Measurements from ENCODE around the gene IRF2BPL.

IRF2BPL gene

DNA sequence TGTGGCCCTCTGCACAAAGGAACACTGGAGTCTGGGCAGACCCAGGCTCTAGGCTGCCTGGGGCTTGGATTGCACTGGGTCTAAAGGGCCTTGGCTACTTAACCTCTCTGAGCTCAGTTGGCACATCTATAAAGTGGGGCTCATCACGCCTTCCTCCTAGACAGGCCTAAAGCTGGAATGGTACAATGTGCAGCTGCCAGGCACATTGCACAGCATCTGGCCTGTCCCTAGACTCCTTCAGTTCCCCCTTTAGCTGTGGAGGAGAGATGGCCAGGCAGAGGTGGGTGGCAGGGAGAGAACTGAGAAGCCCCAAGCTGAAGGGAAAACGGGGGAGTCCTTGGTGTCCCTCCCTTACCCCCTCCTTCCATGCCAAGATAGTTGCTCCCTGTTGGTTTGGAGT, 10.8 kb downstream of the IRF2BPL start:
- H3K4me3 ChIP-seq (ENCODE audit: low read length), result no peak overlapping the region
- H3K36me3 ChIP-seq (ENCODE audit: control insufficient read depth, low read depth, low read length), result no peaks in the 10 kb centered on the region
- H3K27me3 ChIP-seq (ENCODE audit: control insufficient read depth, insufficient read depth, low read length), result no peaks in the 10 kb centered on the region
- peaks cover 12% of the 10 kb centered on the region for H3K4me1 ChIP-seq (ENCODE audit: control insufficient read depth, low read depth, low read length)
- no peak overlapping the region for H3K27ac ChIP-seq (ENCODE audit: low read length)
- no peaks in the 10 kb centered on the region for H3K9me3 ChIP-seq (ENCODE audit: control insufficient read depth, low read depth, low read length)
- H3K9ac ChIP-seq (ENCODE audit: low read length), result no peak overlapping the region

DNA sequence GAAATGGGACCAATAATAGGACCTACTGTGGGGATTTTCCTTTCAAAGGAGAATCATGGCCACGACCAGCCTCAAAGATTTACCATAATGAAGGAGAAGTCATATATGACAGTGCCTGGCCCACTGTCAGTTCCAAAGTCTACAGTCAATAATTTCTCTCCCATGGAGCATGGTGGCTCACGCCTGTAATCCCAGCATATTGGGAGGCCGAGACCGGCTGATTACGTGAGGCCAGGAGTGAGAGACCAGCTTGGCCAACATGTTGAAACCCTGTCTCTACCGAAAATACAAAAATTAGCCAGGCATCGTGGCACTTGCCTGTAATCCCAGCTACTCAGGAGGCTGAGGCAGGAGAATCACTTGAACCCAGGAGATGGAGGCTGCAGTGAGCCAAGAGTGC, 13.8 kb downstream of the IRF2BPL start:
- H3K27me3 ChIP-seq (ENCODE audit: control insufficient read depth, insufficient read depth, low read length), result no peaks in the 10 kb centered on the region
- no peak overlapping the region for H3K9ac ChIP-seq (ENCODE audit: low read length)
- H3K36me3 ChIP-seq (ENCODE audit: control insufficient read depth, low read depth, low read length), result no peaks in the 10 kb centered on the region
- peaks cover 9% of the 10 kb centered on the region for H3K4me1 ChIP-seq (ENCODE audit: control insufficient read depth, low read depth, low read length)
- H3K27ac ChIP-seq (ENCODE audit: low read length), result no peak overlapping the region
- H3K9me3 ChIP-seq (ENCODE audit: control insufficient read depth, low read depth, low read length), result no peaks in the 10 kb centered on the region
- no peak overlapping the region for H3K4me3 ChIP-seq (ENCODE audit: low read length)

DNA sequence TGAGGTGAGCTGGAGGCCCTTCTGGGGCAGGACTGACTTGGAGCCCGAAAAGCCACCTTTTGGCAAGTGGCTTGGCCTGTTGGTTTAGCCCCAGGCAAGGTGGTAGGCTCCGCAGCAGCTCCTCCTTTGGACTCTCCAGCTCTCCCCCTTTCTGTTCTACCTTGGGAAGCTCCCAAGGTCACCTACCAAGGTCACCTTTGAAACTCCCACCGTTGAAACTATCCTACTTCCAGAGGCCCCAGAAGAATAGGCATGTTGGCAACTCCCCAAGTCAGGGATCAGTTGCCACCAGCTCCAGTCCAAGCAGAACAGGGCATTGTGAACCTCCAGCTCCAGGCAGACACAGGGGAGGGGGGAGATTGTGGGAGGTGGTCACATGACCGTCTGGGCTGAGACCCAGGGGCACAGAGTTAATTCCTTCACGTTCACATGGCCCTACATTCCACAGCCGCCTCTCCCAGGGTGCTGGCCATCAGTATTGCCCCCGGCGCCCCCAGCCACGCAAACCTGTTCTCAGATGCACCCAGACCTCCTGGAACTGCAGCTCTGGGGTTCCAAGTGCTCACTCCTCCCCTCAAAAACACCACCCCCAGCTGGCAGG, 14.4 kb downstream of the IRF2BPL start:
- H3K9ac ChIP-seq (ENCODE audit: low read length), result no peak overlapping the region
- H3K4me3 ChIP-seq (ENCODE audit: low read length), result no peak overlapping the region
- H3K27me3 ChIP-seq (ENCODE audit: control insufficient read depth, insufficient read depth, low read length), result no peaks in the 10 kb centered on the region
- H3K27ac ChIP-seq (ENCODE audit: low read length), result no peak overlapping the region
- H3K9me3 ChIP-seq (ENCODE audit: control insufficient read depth, low read depth, low read length), result no peaks in the 10 kb centered on the region
- peaks cover 9% of the 10 kb centered on the region for H3K4me1 ChIP-seq (ENCODE audit: control insufficient read depth, low read depth, low read length)
- H3K36me3 ChIP-seq (ENCODE audit: control insufficient read depth, low read depth, low read length), result no peaks in the 10 kb centered on the region

DNA sequence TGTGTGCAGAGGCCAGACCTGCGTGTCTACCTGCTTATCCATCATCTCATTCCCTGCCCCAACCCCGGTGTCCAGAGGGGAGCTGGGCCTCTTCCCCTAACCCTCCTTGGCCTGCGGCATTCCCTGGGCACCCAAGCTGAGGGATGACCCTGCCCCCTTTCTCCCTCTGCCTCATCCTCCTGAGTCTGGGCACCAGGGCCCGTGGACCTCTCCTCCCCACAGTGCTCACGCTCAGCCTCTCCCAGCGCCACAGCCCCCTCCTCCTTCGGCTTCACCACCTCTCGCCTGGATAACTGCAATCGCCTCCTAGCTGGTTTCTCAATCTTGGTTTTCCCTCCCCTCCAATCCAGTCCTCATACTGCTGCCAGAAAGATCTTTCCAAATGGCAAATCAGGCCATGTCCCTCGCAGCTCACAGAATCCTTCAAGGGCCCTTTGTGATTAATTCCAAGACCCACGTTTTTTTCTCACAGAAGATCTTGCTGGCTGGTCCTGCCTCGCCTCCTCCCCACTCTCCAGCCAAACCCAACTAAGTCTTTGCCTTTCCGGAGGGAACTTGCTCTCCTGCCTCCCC, 16.2 kb downstream of the IRF2BPL start:
- H3K4me3 ChIP-seq (ENCODE audit: low read length), result no peak overlapping the region

DNA sequence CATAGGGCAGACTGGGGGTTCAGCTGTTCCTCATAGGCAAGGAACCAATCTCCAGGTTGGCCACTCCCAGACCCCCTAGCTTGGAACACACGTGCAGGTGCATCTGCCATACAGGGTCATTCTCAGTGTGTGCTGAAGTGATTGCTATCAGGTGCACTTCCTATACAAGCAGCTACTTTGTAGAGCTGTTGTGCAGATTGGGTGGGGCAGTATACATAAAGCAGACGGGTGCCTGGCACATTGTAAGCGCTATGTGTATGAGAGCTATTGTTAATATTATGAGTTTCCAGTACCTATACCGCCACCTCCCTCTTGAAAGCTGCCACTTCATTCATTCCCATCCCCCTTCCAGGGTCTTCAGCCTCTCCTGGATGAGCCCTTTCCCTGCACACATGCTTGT, 17.3 kb downstream of the IRF2BPL start:
- Histone ChIP-seq H3K9me3 (ENCODE audit: control insufficient read depth, low read depth, low read length) (no peaks in the 10 kb centered on the region), H3K9ac (ENCODE audit: low read length) (no peak overlapping the region), H3K27ac (ENCODE audit: low read length) (no peak overlapping the region), H3K27me3 (ENCODE audit: control insufficient read depth, insufficient read depth, low read length) (no peaks in the 10 kb centered on the region), H3K4me3 (ENCODE audit: low read length) (no peak overlapping the region), H3K4me1 (ENCODE audit: control insufficient read depth, low read depth, low read length) (peaks cover 17% of the 10 kb centered on the region), H3K36me3 (ENCODE audit: control insufficient read depth, low read depth, low read length) (no peaks in the 10 kb centered on the region)

More for the DNA sequence above, 16.2 kb downstream of the IRF2BPL start:
- Histone ChIP-seq H3K36me3 (ENCODE audit: control insufficient read depth, low read depth, low read length) (no peaks in the 10 kb centered on the region), H3K27ac (ENCODE audit: low read length) (no peak overlapping the region), H3K9me3 (ENCODE audit: control insufficient read depth, low read depth, low read length) (no peaks in the 10 kb centered on the region), H3K27me3 (ENCODE audit: control insufficient read depth, insufficient read depth, low read length) (no peaks in the 10 kb centered on the region), H3K9ac (ENCODE audit: low read length) (no peak overlapping the region), H3K4me1 (ENCODE audit: control insufficient read depth, low read depth, low read length) (peaks cover 17% of the 10 kb centered on the region)

- Histone ChIP-seq H3K27ac (ENCODE audit: low read length) (no peak overlapping the region), H3K9ac (ENCODE audit: low read length) (no peak overlapping the region), H3K36me3 (ENCODE audit: control insufficient read depth, low read depth, low read length) (no peaks in the 10 kb centered on the region), H3K9me3 (ENCODE audit: control insufficient read depth, low read depth, low read length) (no peaks in the 10 kb centered on the region), H3K27me3 (ENCODE audit: control insufficient read depth, insufficient read depth, low read length) (no peaks in the 10 kb centered on the region), H3K4me3 (ENCODE audit: low read length) (no peak overlapping the region), H3K4me1 (ENCODE audit: control insufficient read depth, low read depth, low read length) (peaks cover 17% of the 10 kb centered on the region)
Observed at GRCh38 chr14:77009014-77009413, 19.5 kb downstream of the IRF2BPL start.

GRCh38 chr14:77008541-77008940, 20.0 kb downstream of the IRF2BPL start:
- Histone ChIP-seq H3K27me3 (ENCODE audit: control insufficient read depth, insufficient read depth, low read length) (no peaks in the 10 kb centered on the region), H3K4me1 (ENCODE audit: control insufficient read depth, low read depth, low read length) (peaks cover 21% of the 10 kb centered on the region), H3K27ac (ENCODE audit: low read length) (no peak overlapping the region), H3K36me3 (ENCODE audit: control insufficient read depth, low read depth, low read length) (no peaks in the 10 kb centered on the region), H3K9ac (ENCODE audit: low read length) (no peak overlapping the region), H3K9me3 (ENCODE audit: control insufficient read depth, low read depth, low read length) (no peaks in the 10 kb centered on the region), H3K4me3 (ENCODE audit: low read length) (no peak overlapping the region)

- Histone ChIP-seq H3K4me3 (ENCODE audit: low read length) (no peak overlapping the region), H3K9me3 (ENCODE audit: control insufficient read depth, low read depth, low read length) (no peaks in the 10 kb centered on the region), H3K9ac (ENCODE audit: low read length) (no peak overlapping the region), H3K36me3 (ENCODE audit: control insufficient read depth, low read depth, low read length) (no peaks in the 10 kb centered on the region), H3K27ac (ENCODE audit: low read length) (no peak overlapping the region), H3K27me3 (ENCODE audit: control insufficient read depth, insufficient read depth, low read length) (no peaks in the 10 kb centered on the region), H3K4me1 (ENCODE audit: control insufficient read depth, low read depth, low read length) (peaks cover 22% of the 10 kb centered on the region)
Observed at GRCh38 chr14:77007975-77008421, 20.5 kb downstream of the IRF2BPL start.

DNA sequence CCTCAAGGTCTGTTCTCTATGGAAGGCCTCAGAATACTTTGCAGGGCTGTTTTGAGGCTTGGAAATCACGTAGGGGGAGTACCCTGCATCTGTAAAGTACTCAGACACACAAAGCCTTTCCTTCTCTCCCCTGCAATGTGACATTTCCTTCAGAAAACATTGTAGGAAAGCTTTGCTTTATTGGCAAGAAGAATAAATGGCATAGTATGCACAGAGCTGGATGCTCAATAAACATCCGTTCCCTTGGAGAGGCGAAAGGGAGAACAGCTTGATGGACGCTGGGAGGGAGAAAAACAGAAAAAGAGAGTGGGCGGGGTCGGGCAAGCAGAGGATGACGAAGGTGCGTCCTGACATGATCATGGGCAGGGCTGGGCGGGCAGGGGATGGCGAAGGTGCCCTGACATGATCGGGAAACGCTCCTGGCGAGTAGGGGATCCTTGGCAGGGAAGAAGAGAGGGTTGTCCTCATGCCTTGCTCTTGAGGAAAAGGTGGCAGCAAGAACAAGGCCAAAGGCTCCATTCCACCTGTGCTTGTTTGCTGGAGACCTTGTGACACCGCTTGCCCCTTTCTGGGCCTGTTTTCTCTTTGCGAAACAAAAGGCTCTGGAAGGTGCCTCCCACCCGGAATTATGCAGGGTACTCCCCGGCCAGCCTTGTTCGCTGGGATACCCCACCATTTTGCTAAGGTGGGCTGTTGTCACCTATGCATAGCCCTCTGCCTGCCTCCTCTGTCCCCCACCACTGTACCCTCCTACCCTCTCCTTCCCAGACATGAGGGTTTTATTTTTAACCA, 21.1 kb downstream of the IRF2BPL start:
- Histone ChIP-seq H3K9ac (ENCODE audit: low read length) (no peak overlapping the region), H3K9me3 (ENCODE audit: control insufficient read depth, low read depth, low read length) (no peaks in the 10 kb centered on the region), H3K4me1 (ENCODE audit: control insufficient read depth, low read depth, low read length) (peaks cover 22% of the 10 kb centered on the region), H3K36me3 (ENCODE audit: control insufficient read depth, low read depth, low read length) (no peaks in the 10 kb centered on the region), H3K27me3 (ENCODE audit: control insufficient read depth, insufficient read depth, low read length) (no peaks in the 10 kb centered on the region), H3K4me3 (ENCODE audit: low read length) (no peak overlapping the region), H3K27ac (ENCODE audit: low read length) (no peak overlapping the region)

GRCh38 chr14:77006132-77006531, 22.4 kb downstream of the IRF2BPL start:
- Histone ChIP-seq H3K36me3 (ENCODE audit: control insufficient read depth, low read depth, low read length) (no peaks in the 10 kb centered on the region), H3K4me3 (ENCODE audit: low read length) (no peak overlapping the region), H3K27ac (ENCODE audit: low read length) (no peak overlapping the region), H3K27me3 (ENCODE audit: control insufficient read depth, insufficient read depth, low read length) (no peaks in the 10 kb centered on the region), H3K9ac (ENCODE audit: low read length) (no peak overlapping the region), H3K9me3 (ENCODE audit: control insufficient read depth, low read depth, low read length) (no peaks in the 10 kb centered on the region), H3K4me1 (ENCODE audit: control insufficient read depth, low read depth, low read length) (peaks cover 22% of the 10 kb centered on the region)

- no peak overlapping the region for H3K4me3 ChIP-seq (ENCODE audit: low read length)
- H3K27me3 ChIP-seq (ENCODE audit: control insufficient read depth, insufficient read depth, low read length), result no peaks in the 10 kb centered on the region
- no peak overlapping the region for H3K27ac ChIP-seq (ENCODE audit: low read length)
- peaks cover 22% of the 10 kb centered on the region for H3K4me1 ChIP-seq (ENCODE audit: control insufficient read depth, low read depth, low read length)
- H3K9ac ChIP-seq (ENCODE audit: low read length), result no peak overlapping the region
- H3K36me3 ChIP-seq (ENCODE audit: control insufficient read depth, low read depth, low read length), result no peaks in the 10 kb centered on the region
- no peaks in the 10 kb centered on the region for H3K9me3 ChIP-seq (ENCODE audit: control insufficient read depth, low read depth, low read length)
Observed at GRCh38 chr14:77005559-77005958, 22.9 kb downstream of the IRF2BPL start.
